Osteoblast (primary cell): ENCODE measurements around the gene DSCAML1. TPM values are rescaled to one million over a fixed set of nuclear protein-coding genes. Genes with fewer than 3 reads are reported as not detected.

Experiments
- DNase-seq: peaks from one replicate; pipeline ENCODE4 v3.0.0; 2011; ENCODE audit warnings: low spot score, mixed read lengths; ENCODE audit not compliant: insufficient read length; ENCODE audit errors: missing footprints
- H2AFZ ChIP-seq: 2 replicates; pipeline ENCODE4 v1.6.0; 2011; ENCODE audit warnings: mild to moderate bottlenecking, low read length
- H3K27ac ChIP-seq: 2 replicates; pipeline ENCODE4 v1.5.1; 2011; ENCODE audit warnings: mild to moderate bottlenecking, low read depth, low read length, moderate library complexity
- H3K27me3 ChIP-seq: 2 replicates; pipeline ENCODE4 v1.6.0; 2012; ENCODE audit warnings: mild to moderate bottlenecking, control low read depth, inconsistent platforms, low read length, moderate library complexity; ENCODE audit not compliant: insufficient read depth
- H3K36me3 ChIP-seq: 2 replicates; pipeline ENCODE4 v1.5.1; 2011; ENCODE audit warnings: mild to moderate bottlenecking, low read length, control low read depth, moderate library complexity; ENCODE audit not compliant: insufficient read depth
- H3K4me1 ChIP-seq: 2 replicates; pipeline ENCODE4 v1.5.1; 2011; ENCODE audit warnings: mild to moderate bottlenecking, low read length, control low read depth, moderate library complexity; ENCODE audit not compliant: insufficient read depth
- H3K4me2 ChIP-seq: 2 replicates; pipeline ENCODE4 v1.6.0; 2011; ENCODE audit warnings: mild to moderate bottlenecking, low read length; ENCODE audit not compliant: insufficient read depth
- H3K4me3 ChIP-seq: fragments of 200-600 bp; sonication (generic); 3 replicates; pipeline ENCODE4 v1.5.1; 2012; ENCODE audit warnings: mild to moderate bottlenecking, low read length, inconsistent platforms; ENCODE audit not compliant: insufficient read depth
- H3K79me2 ChIP-seq: 2 replicates; pipeline ENCODE4 v1.6.0; 2012; ENCODE audit warnings: mild to moderate bottlenecking, low read length, control low read depth, inconsistent platforms; ENCODE audit not compliant: insufficient read depth
- H3K9me3 ChIP-seq: 2 replicates; pipeline ENCODE4 v1.5.1; 2011; ENCODE audit warnings: low read depth, low read length, control low read depth
- H4K20me1 ChIP-seq: 2 replicates; pipeline ENCODE4 v1.6.0; 2012; ENCODE audit warnings: mild to moderate bottlenecking, low read length, control low read depth; ENCODE audit not compliant: insufficient read depth
- total RNA-seq: library from RNA; depleted of rRNA; stranded (reverse); fragments of >200 nt; gene quantifications from 2 replicates; pipeline ENCODE4 v1.2.3, GENCODE V29; 2012
- TF ChIP-seq, protein P1 (sequence below): IDR thresholded peaks from 2 replicates; pipeline ENCODE4 v1.5.1; 2011; ENCODE audit warnings: mild to moderate bottlenecking, low read depth, low read length, moderate library complexity; ENCODE audit errors: extremely low read depth

Gene DSCAML1
- total RNA-seq, 1 donor = not detected

DNA sequence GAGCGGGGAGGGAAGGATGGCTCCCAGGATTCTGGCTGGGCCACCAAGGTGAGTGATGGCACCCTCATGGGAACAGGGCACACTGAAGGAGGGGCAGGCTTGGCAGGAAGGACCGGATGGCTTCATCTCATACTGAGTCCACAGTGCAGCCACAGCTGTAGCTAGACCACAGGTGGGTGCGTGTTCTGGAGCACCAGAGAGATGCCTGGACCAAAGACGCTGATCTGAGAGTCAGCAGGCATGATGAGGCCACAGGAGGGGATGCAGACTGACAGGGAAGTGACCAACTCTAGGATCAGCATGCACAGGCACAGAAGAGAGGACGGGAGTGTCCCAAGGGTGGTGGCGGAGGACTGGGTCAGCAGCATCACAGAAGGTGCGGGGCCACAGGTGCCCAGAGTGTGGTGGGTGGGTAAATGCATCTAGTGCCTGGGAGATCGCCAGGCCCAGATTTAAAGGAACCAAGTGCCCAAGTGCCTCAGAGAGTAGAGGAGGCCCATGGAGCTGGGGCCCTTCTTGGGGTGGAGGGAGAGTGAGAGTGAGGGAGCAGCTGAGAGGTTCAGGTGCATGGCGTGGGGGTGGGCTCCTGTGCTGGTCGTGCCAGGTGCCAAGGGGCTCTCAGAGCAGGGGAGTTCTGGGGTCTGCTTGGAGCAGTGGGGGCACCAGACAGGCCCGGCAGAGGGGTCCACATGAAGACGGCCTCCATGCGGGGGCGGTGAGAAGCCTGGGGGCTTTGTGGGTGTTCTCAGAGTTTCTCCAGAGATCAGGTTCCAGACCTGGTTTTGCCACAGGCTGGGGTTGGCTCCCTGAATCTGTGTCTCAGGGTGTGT, 355.7 kb downstream of the DSCAML1 start:
- Histone ChIP-seq H3K9me3 (no peaks in the 10 kb centered on the region), H3K79me2 (no peaks in the 10 kb centered on the region), H3K27me3 (peaks cover 18% of the 10 kb centered on the region), H3K36me3 (no peaks in the 10 kb centered on the region), H3K4me3 (no peak overlapping the region), H3K4me2 (no peak overlapping the region), H4K20me1 (no peaks in the 10 kb centered on the region), H3K4me1 (no peaks in the 10 kb centered on the region), H2AFZ (no peak overlapping the region), H3K27ac (no peak overlapping the region)
- TF ChIP-seq, protein P1, sequence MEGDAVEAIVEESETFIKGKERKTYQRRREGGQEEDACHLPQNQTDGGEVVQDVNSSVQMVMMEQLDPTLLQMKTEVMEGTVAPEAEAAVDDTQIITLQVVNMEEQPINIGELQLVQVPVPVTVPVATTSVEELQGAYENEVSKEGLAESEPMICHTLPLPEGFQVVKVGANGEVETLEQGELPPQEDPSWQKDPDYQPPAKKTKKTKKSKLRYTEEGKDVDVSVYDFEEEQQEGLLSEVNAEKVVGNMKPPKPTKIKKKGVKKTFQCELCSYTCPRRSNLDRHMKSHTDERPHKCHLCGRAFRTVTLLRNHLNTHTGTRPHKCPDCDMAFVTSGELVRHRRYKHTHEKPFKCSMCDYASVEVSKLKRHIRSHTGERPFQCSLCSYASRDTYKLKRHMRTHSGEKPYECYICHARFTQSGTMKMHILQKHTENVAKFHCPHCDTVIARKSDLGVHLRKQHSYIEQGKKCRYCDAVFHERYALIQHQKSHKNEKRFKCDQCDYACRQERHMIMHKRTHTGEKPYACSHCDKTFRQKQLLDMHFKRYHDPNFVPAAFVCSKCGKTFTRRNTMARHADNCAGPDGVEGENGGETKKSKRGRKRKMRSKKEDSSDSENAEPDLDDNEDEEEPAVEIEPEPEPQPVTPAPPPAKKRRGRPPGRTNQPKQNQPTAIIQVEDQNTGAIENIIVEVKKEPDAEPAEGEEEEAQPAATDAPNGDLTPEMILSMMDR = no peak
- DNase-seq = peak; percentile 77

DNA sequence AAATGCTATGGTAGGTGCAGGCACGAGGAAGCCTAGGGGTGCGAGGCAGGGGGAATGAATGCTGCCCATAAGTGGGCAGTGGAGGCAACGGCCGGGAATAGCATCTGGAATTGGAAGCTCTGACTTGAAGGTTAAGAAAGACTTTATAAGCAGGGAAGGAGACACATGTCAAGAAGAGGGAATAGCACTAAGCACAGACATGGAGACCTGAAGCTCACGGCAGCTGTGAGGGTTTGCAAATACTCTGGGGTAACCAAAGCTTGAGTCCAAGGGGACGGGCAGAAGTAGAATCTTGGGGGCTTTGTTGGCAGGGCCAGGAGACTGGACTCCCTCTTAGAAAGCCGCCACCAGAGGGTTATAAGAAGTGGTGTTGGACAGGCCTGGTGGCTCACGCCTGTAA, 356.8 kb downstream of the DSCAML1 start:
- peak; percentile 51 for DNase-seq
- Histone ChIP-seq H3K27ac (no peak overlapping the region), H3K4me3 (no peak overlapping the region), H2AFZ (no peak overlapping the region), H3K9me3 (no peaks in the 10 kb centered on the region), H3K4me2 (no peak overlapping the region), H3K36me3 (no peaks in the 10 kb centered on the region), H3K27me3 (peaks cover 19% of the 10 kb centered on the region), H3K79me2 (no peaks in the 10 kb centered on the region), H4K20me1 (no peaks in the 10 kb centered on the region), H3K4me1 (no peaks in the 10 kb centered on the region)
- TF ChIP-seq, protein P1 = no peak

DNA sequence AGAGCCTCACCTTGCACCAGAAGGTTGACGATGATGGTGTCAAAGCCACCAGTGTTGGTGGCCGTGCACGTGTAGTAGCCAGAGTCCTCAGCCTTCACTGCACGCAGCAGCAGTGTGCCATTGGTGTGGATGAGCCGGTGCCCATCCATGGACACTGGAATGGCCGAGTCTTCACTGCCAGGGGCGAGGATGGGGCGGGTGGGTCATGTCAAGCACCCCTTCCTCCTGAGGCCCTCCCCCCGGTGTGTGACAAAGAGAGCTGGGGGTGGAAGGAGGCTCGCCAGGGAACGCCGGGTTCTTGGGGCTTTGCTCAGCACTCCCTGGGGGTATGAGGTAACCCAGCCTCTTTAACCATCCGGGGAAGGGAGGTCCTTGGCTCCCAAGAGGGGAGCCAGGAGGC, 357.8 kb downstream of the DSCAML1 start:
- peaks cover 19% of the 10 kb centered on the region for H3K27me3 ChIP-seq
- no peaks in the 10 kb centered on the region for H4K20me1 ChIP-seq
- H3K27ac ChIP-seq = no peak overlapping the region
- H2AFZ ChIP-seq = no peak overlapping the region
- no peaks in the 10 kb centered on the region for H3K36me3 ChIP-seq
- no peak overlapping the region for H3K4me2 ChIP-seq
- H3K9me3 ChIP-seq = no peaks in the 10 kb centered on the region
- DNase-seq = peak; percentile 77
- no peaks in the 10 kb centered on the region for H3K79me2 ChIP-seq
- no peaks in the 10 kb centered on the region for H3K4me1 ChIP-seq
- no peak overlapping the region for H3K4me3 ChIP-seq
- TF ChIP-seq, protein P1 = no peak

DNA sequence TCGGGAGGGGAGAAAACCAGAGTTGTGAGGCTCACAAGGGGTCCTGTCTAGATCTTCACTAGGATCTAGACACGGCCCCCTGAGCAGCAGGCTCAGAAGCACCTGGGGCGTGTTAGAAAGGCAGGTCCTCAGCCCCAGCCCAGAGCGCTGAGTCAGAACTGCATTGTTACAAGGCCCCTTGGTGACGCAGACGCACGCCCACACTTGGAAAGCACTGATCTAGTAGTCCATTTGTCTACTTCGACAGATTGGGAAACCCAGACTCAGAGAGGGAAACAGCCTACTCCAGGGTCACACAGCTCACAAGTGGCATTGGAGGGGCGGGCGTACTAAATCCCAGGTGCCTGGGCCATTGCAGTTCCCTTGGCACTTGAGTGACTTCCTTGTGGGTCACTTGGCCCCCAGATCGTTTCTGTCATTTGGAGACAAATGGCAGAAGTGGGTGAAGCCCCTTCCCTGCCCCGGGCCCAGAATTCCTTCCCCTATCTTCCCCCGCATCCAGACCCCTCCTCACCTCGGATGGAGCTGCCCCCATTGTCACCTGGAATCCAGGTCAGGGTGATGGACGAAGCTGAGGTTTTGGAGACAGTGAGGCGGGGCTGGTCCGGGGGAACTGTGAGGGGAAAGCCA, 358.5 kb downstream of the DSCAML1 start:
- H3K9me3 ChIP-seq = no peaks in the 10 kb centered on the region
- H3K79me2 ChIP-seq = no peaks in the 10 kb centered on the region
- H4K20me1 ChIP-seq = no peaks in the 10 kb centered on the region
- no peak overlapping the region for H2AFZ ChIP-seq
- no peak overlapping the region for H3K27ac ChIP-seq
- no peak overlapping the region for H3K4me2 ChIP-seq
- no peak overlapping the region for H3K4me3 ChIP-seq
- peak; percentile 83 for DNase-seq
- no peaks in the 10 kb centered on the region for H3K36me3 ChIP-seq
- H3K4me1 ChIP-seq = no peaks in the 10 kb centered on the region
- H3K27me3 ChIP-seq = peaks cover 14% of the 10 kb centered on the region
- TF ChIP-seq, protein P1 = no peak
